ENCODE data around the gene WNT1. TPM values are rescaled to one million over a fixed set of nuclear protein-coding genes. Genes with fewer than 3 reads are reported as not detected.

The WNT1 gene
- total and polyA plus RNA-seq, 3 donors from 2014 or later, result 0.62 to 1.4 (median 1.2) TPM

GRCh38 chr12:48969160-48969771 lies 8.9 kb upstream of the WNT1 start:
- 56 to 71% methylated on average over 4 to 8 of the region's 8 CpGs for WGBS, 2 donors
- TF ChIP-seq CTCF (IDR thresholded peaks at IDR 0.05) (no peak), POLR2A (IDR thresholded peaks at IDR 0.05) (no peak)
- peaks cover 12% of the 10 kb centered on the region for H3K4me1 ChIP-seq
- no peaks in the 10 kb centered on the region for H3K36me3 ChIP-seq (ENCODE audit: low read depth, missing control alignments)
- no peak for DNase-seq
- peak overlapping the region in 1 of 2 donors; percentile 38 for H3K4me3 ChIP-seq
- H3K9me3 ChIP-seq, result no peaks in the 10 kb centered on the region
- intact Hi-C loops (cut with DNase I; ENCODE audit: low total_unique reads), result no loop called here
- H3K27ac ChIP-seq, result no peak overlapping the region
- no peaks in the 10 kb centered on the region for H3K27me3 ChIP-seq

GRCh38 chr12:48969833-48970701 lies 8.1 kb upstream of the WNT1 start:
- Histone ChIP-seq H3K4me3 (peak overlapping the region in 1 of 2 donors; percentile 38), H3K4me1 (peaks cover 12% of the 10 kb centered on the region), H3K36me3 (ENCODE audit: low read depth, missing control alignments) (no peaks in the 10 kb centered on the region), H3K27ac (no peak overlapping the region), H3K9me3 (no peaks in the 10 kb centered on the region), H3K27me3 (no peaks in the 10 kb centered on the region)
- no peak for TF ChIP-seq POLR2A (IDR thresholded peaks at IDR 0.05)
- no peak for TF ChIP-seq CTCF (IDR thresholded peaks at IDR 0.05)
- WGBS, 2 donors, result 14 to 22% methylated on average over 30 to 47 of the region's 77 CpGs
- DNase-seq, result no peak
- intact Hi-C loops (cut with DNase I; ENCODE audit: low total_unique reads), result no loop called here

GRCh38 chr12:48970702-48971334 lies 7.3 kb upstream of the WNT1 start:
- intact Hi-C loops (cut with DNase I; ENCODE audit: low total_unique reads), result no loop called here
- Histone ChIP-seq H3K9me3 (no peaks in the 10 kb centered on the region), H3K4me1 (peaks cover 12% of the 10 kb centered on the region), H3K36me3 (ENCODE audit: low read depth, missing control alignments) (no peaks in the 10 kb centered on the region), H3K27me3 (no peaks in the 10 kb centered on the region), H3K27ac (no peak overlapping the region), H3K4me3 (no peak overlapping the region)
- TF ChIP-seq CTCF (IDR thresholded peaks at IDR 0.05) (no peak), POLR2A (IDR thresholded peaks at IDR 0.05) (no peak)
- 23 to 30% methylated on average over 8 to 10 of the region's 10 CpGs for WGBS, 2 donors
- DNase-seq, result no peak

- H3K4me1 ChIP-seq, result peaks cover 12% of the 10 kb centered on the region
- no peaks in the 10 kb centered on the region for H3K36me3 ChIP-seq (ENCODE audit: low read depth, missing control alignments)
- H3K27ac ChIP-seq, result no peak overlapping the region
- no peaks in the 10 kb centered on the region for H3K27me3 ChIP-seq
- no peaks in the 10 kb centered on the region for H3K9me3 ChIP-seq
- intact Hi-C loops (cut with DNase I; ENCODE audit: low total_unique reads), result no loop called here
- TF ChIP-seq CTCF (IDR thresholded peaks at IDR 0.05) (no peak), POLR2A (IDR thresholded peaks at IDR 0.05) (no peak)
- H3K4me3 ChIP-seq, result no peak overlapping the region
- WGBS, 2 donors, result 50 to 55% methylated on average over 7 to 23 of the region's 23 CpGs
- DNase-seq, result no peak
These were observed 5.7 kb upstream of the WNT1 start for GRCh38 chr12:48972213-48972951.
